Stimulated activated CD4-positive, alpha-beta T cell treated with anti-CD3 and anti-CD28 coated beads, Interleukin-12 subunit alpha, Interleukin-12 subunit beta, amount 100 ng/mL, for 4 hours (primary cell): ENCODE data around the gene LRP3.
"Not testable (repeated sequence)": the region's sequence is repeated elsewhere in the genome, so short reads cannot be mapped to it uniquely, and the experiment has no call there.

ENCODE experiments used
- DNase-seq: peaks from one replicate; pipeline ENCODE4 v3.0.0-alpha.2; 2020

Gene LRP3

GRCh38 chr19:33203529-33203928 is 9.4 kb downstream of the LRP3 start:
- no peak for DNase-seq

- no peak for DNase-seq
Observed at GRCh38 chr19:33204136-33204973, 10.2 kb downstream of the LRP3 start.

GRCh38 chr19:33205110-33205509 is 11.0 kb downstream of the LRP3 start:
- no peak for DNase-seq

- no peak for DNase-seq
Observed at GRCh38 chr19:33205531-33206260, 11.6 kb downstream of the LRP3 start.

- DNase-seq = no peak
Observed at GRCh38 chr19:33206261-33207039, 12.3 kb downstream of the LRP3 start.

GRCh38 chr19:33207040-33207620 is 13.0 kb downstream of the LRP3 start:
- no peak for DNase-seq

- no peak for DNase-seq
Observed at GRCh38 chr19:33207903-33208302, 13.8 kb downstream of the LRP3 start.

- DNase-seq = no peak
Observed at GRCh38 chr19:33208371-33208895, 14.3 kb downstream of the LRP3 start.

GRCh38 chr19:33208904-33209849 is 15.0 kb downstream of the LRP3 start:
- no peak for DNase-seq

- not testable (repeated sequence) for DNase-seq
Observed at GRCh38 chr19:33209850-33210230, 15.7 kb downstream of the LRP3 start.

GRCh38 chr19:33210266-33210940 is 16.3 kb downstream of the LRP3 start:
- DNase-seq = no peak

- DNase-seq = no peak
Observed at GRCh38 chr19:33211794-33212435, 17.8 kb downstream of the LRP3 start.

- DNase-seq = no peak
Observed at GRCh38 chr19:33212436-33213172, 18.5 kb downstream of the LRP3 start.

GRCh38 chr19:33214596-33214995 is 20.5 kb downstream of the LRP3 start:
- no peak for DNase-seq

- no peak for DNase-seq
Observed at GRCh38 chr19:33215438-33216197, 21.5 kb downstream of the LRP3 start.

GRCh38 chr19:33216198-33216830 is 22.2 kb downstream of the LRP3 start:
- no peak for DNase-seq

GRCh38 chr19:33217881-33218280 is 23.8 kb downstream of the LRP3 start:
- DNase-seq = no peak

- no peak for DNase-seq
Observed at GRCh38 chr19:33219261-33219815, 25.2 kb downstream of the LRP3 start.
